H9 (cell line): ENCODE measurements around the gene ZNF609. TPM values are rescaled to one million over a fixed set of nuclear protein-coding genes. Genes with fewer than 3 reads are reported as not detected.

Source experiments
- DNase-seq: peaks from one replicate; pipeline ENCODE4 v3.0.0-alpha.2; 2017
- H2AFZ ChIP-seq: one replicate; pipeline ENCODE4 v1.6.1; 2013; ENCODE audit warnings: mild to moderate bottlenecking, low read length, control low read depth, moderate library complexity
- H2AK5ac ChIP-seq: 2 replicates; pipeline ENCODE4 v1.6.1; 2013; ENCODE audit warnings: low read length, control low read depth, mixed read lengths; ENCODE audit not compliant: insufficient read length
- H2BK120ac ChIP-seq: one replicate; pipeline ENCODE4 v1.6.1; 2013; ENCODE audit warnings: low read depth, mild to moderate bottlenecking, low read length, control low read depth, inconsistent platforms; ENCODE audit not compliant: poor library complexity, severe bottlenecking
- H2BK12ac ChIP-seq: 2 replicates; pipeline ENCODE4 v1.6.1; 2013; ENCODE audit warnings: low read length, control low read depth, mixed read lengths, low read depth; ENCODE audit not compliant: insufficient read length
- H2BK15ac ChIP-seq: 2 replicates; pipeline ENCODE4 v1.6.1; 2013; ENCODE audit warnings: low read depth, low read length, control low read depth
- H2BK20ac ChIP-seq: one replicate; pipeline ENCODE4 v1.6.1; 2013; ENCODE audit warnings: low read depth, mild to moderate bottlenecking, low read length, control low read depth, inconsistent platforms; ENCODE audit not compliant: poor library complexity, severe bottlenecking
- H2BK5ac ChIP-seq: 2 replicates; pipeline ENCODE4 v1.6.1; 2013; ENCODE audit warnings: low read length, control low read depth, mixed read lengths; ENCODE audit not compliant: insufficient read length
- H3K14ac ChIP-seq: 2 replicates; pipeline ENCODE4 v1.6.1; 2013; ENCODE audit warnings: low read length, control low read depth; ENCODE audit not compliant: insufficient read depth
- H3K18ac ChIP-seq: 2 replicates; pipeline ENCODE4 v1.6.1; 2013; ENCODE audit warnings: low read depth, mild to moderate bottlenecking, mixed read lengths, low read length, control low read depth; ENCODE audit not compliant: insufficient read length
- H3K23ac ChIP-seq: 2 replicates; pipeline ENCODE4 v1.6.1; 2013; ENCODE audit warnings: low read length, control low read depth, mixed read lengths, low read depth; ENCODE audit not compliant: insufficient read length
- H3K23me2 ChIP-seq: 2 replicates; pipeline ENCODE4 v1.6.1; 2013; ENCODE audit warnings: low read depth, mild to moderate bottlenecking, mixed read lengths, low read length, control low read depth; ENCODE audit not compliant: insufficient read length, poor library complexity, severe bottlenecking
- H3K27ac ChIP-seq: 2 replicates; pipeline ENCODE4 v1.5.1; 2013; ENCODE audit warnings: low read length, control low read depth, mixed read lengths, low read depth; ENCODE audit not compliant: insufficient read length
- H3K27me3 ChIP-seq: 2 replicates; pipeline ENCODE4 v1.6.1; 2013; ENCODE audit warnings: low read length, control low read depth, inconsistent platforms; ENCODE audit not compliant: insufficient read depth
- H3K4ac ChIP-seq: 2 replicates; pipeline ENCODE4 v1.6.1; 2013; ENCODE audit warnings: low read depth, mild to moderate bottlenecking, control low read depth, inconsistent platforms, low read length, moderate library complexity
- H3K4me1 ChIP-seq: 2 replicates; pipeline ENCODE4 v1.6.1; 2013; ENCODE audit warnings: low read length, control low read depth, inconsistent platforms; ENCODE audit not compliant: insufficient read depth
- H3K4me2 ChIP-seq: 2 replicates; pipeline ENCODE4 v1.6.1; 2013; ENCODE audit warnings: low read length, control low read depth, mixed read lengths; ENCODE audit not compliant: insufficient read length, insufficient read depth
- H3K56ac ChIP-seq: 2 replicates; pipeline ENCODE4 v1.6.1; 2013; ENCODE audit warnings: low read depth, mild to moderate bottlenecking, mixed read lengths, low read length, control low read depth; ENCODE audit not compliant: insufficient read length
- H3K79me1 ChIP-seq: 2 replicates; pipeline ENCODE4 v1.6.1; 2013; ENCODE audit warnings: low read depth, mild to moderate bottlenecking, moderate library complexity, low read length, control low read depth, inconsistent platforms; ENCODE audit not compliant: insufficient read depth, poor library complexity, severe bottlenecking
- H3K79me2 ChIP-seq: 2 replicates; pipeline ENCODE4 v1.6.1; 2013; ENCODE audit warnings: low read length, control low read depth, inconsistent platforms; ENCODE audit not compliant: insufficient read depth
- H3K9ac ChIP-seq: 2 replicates; pipeline ENCODE4 v1.6.1; 2013; ENCODE audit warnings: low read length, control low read depth, mixed read lengths; ENCODE audit not compliant: insufficient read length; ENCODE audit errors: extremely low read depth
- H3K9me3 ChIP-seq: one replicate; pipeline ENCODE4 v1.6.1; 2013; ENCODE audit warnings: low read depth, low read length, inconsistent platforms; ENCODE audit not compliant: control insufficient read depth
- H3T11ph ChIP-seq: one replicate; pipeline ENCODE4 v1.6.1; 2013; ENCODE audit warnings: mild to moderate bottlenecking, low read length, control low read depth, inconsistent platforms
- H4K20me1 ChIP-seq: one replicate; pipeline ENCODE4 v1.6.1; 2013; ENCODE audit not compliant: control insufficient read depth, insufficient read length, insufficient read depth
- H4K5ac ChIP-seq: 2 replicates; pipeline ENCODE4 v1.6.1; 2013; ENCODE audit warnings: low read depth, mild to moderate bottlenecking, mixed read lengths, low read length, control low read depth; ENCODE audit not compliant: insufficient read length
- H4K8ac ChIP-seq: replicated peaks from 2 replicates; pipeline ENCODE4 v1.6.1; 2013; ENCODE audit warnings: low read length, control low read depth, mixed read lengths, low read depth; ENCODE audit not compliant: insufficient read length
- H4K91ac ChIP-seq: 2 replicates; pipeline ENCODE4 v1.6.1; 2013; ENCODE audit warnings: low read depth, mild to moderate bottlenecking, moderate library complexity, mixed read lengths, low read length, control low read depth; ENCODE audit not compliant: insufficient read length
- H3K27ac Mint-ChIP-seq, 3 experiments: 2 replicates in 2 of 3; 3 replicates in 1 of 3; pipeline ENCODE4 v1.8.0; 2020 to 2021; ENCODE audit warnings: mixed read lengths in 3 of 3, mild to moderate bottlenecking in 1 of 3, moderate library complexity in 1 of 3
- H3K27me3 Mint-ChIP-seq: 2 replicates; pipeline ENCODE4 v1.8.0; 2021; ENCODE audit warnings: low read depth, mild to moderate bottlenecking, moderate library complexity, mixed read lengths
- H3K36me3 Mint-ChIP-seq, 3 experiments: 2 replicates in 2 of 3; 3 replicates in 1 of 3; pipeline ENCODE4 v1.8.0; 2020 to 2021; ENCODE audit warnings: low read depth in 3 of 3, mixed read lengths in 3 of 3; ENCODE audit not compliant: insufficient read depth in 1 of 3
- H3K4me1 Mint-ChIP-seq, 2 experiments: 2 replicates each; pipeline ENCODE4 v1.8.0; 2020; ENCODE audit warnings: mixed read lengths in 2 of 2
- H3K4me3 Mint-ChIP-seq, 2 experiments: 2 replicates in 1 of 2; 3 replicates in 1 of 2; pipeline ENCODE4 v1.8.0; 2020 to 2021; ENCODE audit warnings: mild to moderate bottlenecking in 2 of 2, mixed read lengths in 2 of 2, moderate library complexity in 1 of 2
- H3K9me3 Mint-ChIP-seq, 2 experiments: 2 replicates in 1 of 2; 3 replicates in 1 of 2; pipeline ENCODE4 v1.8.0; 2020; ENCODE audit warnings: mild to moderate bottlenecking in 2 of 2, mixed read lengths in 2 of 2, moderate library complexity in 1 of 2
- CTCF ChIP-seq: fragments of 200-600 bp; sonication (generic); conservative IDR thresholded peaks from 3 replicates; pipeline ENCODE4 v1.8.0; 2021; ENCODE audit warnings: antibody characterized with exemption, mild to moderate bottlenecking
- total RNA-seq: library from RNA; stranded (reverse); gene quantifications from 2 replicates; pipeline ENCODE4 v1.2.1, GENCODE V29; 2021

The ZNF609 gene
- total RNA-seq, 1 experiment from 2014 or later: 45.3 TPM

- H3K27me3 Mint-ChIP-seq: no peaks in the 10 kb centered on the region
- H3K27me3 ChIP-seq: no peaks in the 10 kb centered on the region
- no peak overlapping the region for H3K9ac ChIP-seq
- DNase-seq: no peak
- no peak overlapping the region for H3K27ac ChIP-seq
- H3K79me2 ChIP-seq: no peaks in the 10 kb centered on the region
- no peak overlapping the region for H3K23ac ChIP-seq
- H3K27ac Mint-ChIP-seq: no peak overlapping the region
- no peak overlapping the region for H4K5ac ChIP-seq
- no peak overlapping the region for H3K56ac ChIP-seq
- no peak overlapping the region for H2AK5ac ChIP-seq
- no peaks in the 10 kb centered on the region for H3K9me3 Mint-ChIP-seq
- H2BK5ac ChIP-seq: no peak overlapping the region
- H3K79me1 ChIP-seq: peaks cover 2% of the 10 kb centered on the region
- no peak overlapping the region for H2BK120ac ChIP-seq
- H3K18ac ChIP-seq: no peak overlapping the region
- no peaks in the 10 kb centered on the region for H3K9me3 ChIP-seq
- no peak overlapping the region for H3K4me2 ChIP-seq
- no peak overlapping the region for H2BK15ac ChIP-seq
- H3K36me3 Mint-ChIP-seq: peaks cover 4 to 14% (median 10%) of the 10 kb centered on the region in 3 experiments; a peak in 4 of 7 replicates
- no peaks in the 10 kb centered on the region for H3K4me1 ChIP-seq
- H3K4ac ChIP-seq: no peak overlapping the region
- no peaks in the 10 kb centered on the region for H3K4me1 Mint-ChIP-seq
- no peaks in the 10 kb centered on the region for H4K20me1 ChIP-seq
- no peak overlapping the region for H2BK12ac ChIP-seq
- H3K14ac ChIP-seq: no peak overlapping the region
- H4K8ac ChIP-seq: no peak overlapping the region
- H2BK20ac ChIP-seq: no peak overlapping the region
- H3T11ph ChIP-seq: no peak overlapping the region
- TF ChIP-seq CTCF: no peak
- no peak overlapping the region for H4K91ac ChIP-seq
- H3K23me2 ChIP-seq: no peaks in the 10 kb centered on the region
- H3K4me3 Mint-ChIP-seq: no peak overlapping the region
- no peak overlapping the region for H2AFZ ChIP-seq
These were observed 23.4 kb downstream of the ZNF609 start for GRCh38 chr15:64483749-64484148.
